K562 (cell line): ENCODE results near the gene MYBPC3. TPM values are rescaled to one million over a fixed set of nuclear protein-coding genes. Genes with fewer than 3 reads are reported as not detected.

ENCODE experiments used
- BRCA1 ChIP-seq, 2 experiments: fragments of 450-650 bp in 1 of 2; sonication (generic) in 1 of 2; formaldehyde crosslinking in 1 of 2; IDR thresholded peaks; 2 replicates each; pipeline versions ENCODE4 v1.5.0 to v1.6.1; 2017 to 2020; ENCODE audit warnings: mild to moderate bottlenecking in 1 of 2, missing genetic modification reagents in 1 of 2
- FOXA1 ChIP-seq: fragments of 450-650 bp; IDR thresholded peaks from 2 replicates; pipeline ENCODE4 v1.6.1; 2016; ENCODE audit warnings: mild to moderate bottlenecking, borderline replicate concordance
- NFIX ChIP-seq: fragments of 250-450 bp; sonication (Bioruptor Pico); IDR thresholded peaks from 2 replicates; pipeline ENCODE4 v1.4.0; 2020; ENCODE audit warnings: low read depth, mild to moderate bottlenecking, moderate library complexity
- RAD21 ChIP-seq, 2 experiments: fragments of 250-450 bp in 1 of 2; fragments of 450-650 bp in 1 of 2; sonication (Bioruptor Pico) in 1 of 2; formaldehyde crosslinking in 1 of 2; IDR thresholded peaks in 1 of 2; conservative IDR thresholded peaks in 1 of 2; 2 replicates each; pipeline versions ENCODE4 v1.4.0 to v1.8.0; 2020 to 2022; ENCODE audit warnings: mild to moderate bottlenecking in 2 of 2, moderate library complexity in 1 of 2
- RNF2 ChIP-seq: sonication (generic); IDR thresholded peaks from 2 replicates; pipeline ENCODE4 v1.6.1; 2016
- SMARCE1 ChIP-seq: fragments of 450-650 bp; IDR thresholded peaks from 2 replicates; pipeline ENCODE4 v1.7.1; 2016; ENCODE audit warnings: mild to moderate bottlenecking
- SRF ChIP-seq, 2 experiments: fragments of 250-450, 450-650 bp in 1 of 2; sonication (Bioruptor Pico) in 1 of 2; sonication (generic) in 1 of 2; formaldehyde crosslinking; IDR thresholded peaks; 2 replicates each; pipeline versions ENCODE4 v1.5.0 to v1.5.1; 2020 to 2022; ENCODE audit warnings: mild to moderate bottlenecking in 1 of 2, missing genetic modification reagents in 1 of 2
- TFAM ChIP-seq: fragments of 250-450 bp; sonication (Bioruptor Pico); conservative IDR thresholded peaks from 2 replicates; pipeline ENCODE4 v1.5.0; 2021; ENCODE audit warnings: mild to moderate bottlenecking, moderate library complexity
- ZNF165 ChIP-seq: fragments of 250-450 bp; sonication (Bioruptor Pico); IDR thresholded peaks from 2 replicates; pipeline ENCODE4 v1.4.0; 2020; ENCODE audit warnings: borderline replicate concordance
- ZNF224 ChIP-seq: sonication (generic); formaldehyde crosslinking; IDR thresholded peaks from 2 replicates; pipeline ENCODE4 v1.8.0; 2022; ENCODE audit warnings: mild to moderate bottlenecking, missing genetic modification reagents
- ZNF232 ChIP-seq: sonication (generic); formaldehyde crosslinking; IDR thresholded peaks from 2 replicates; pipeline ENCODE4 v1.8.0; 2022; ENCODE audit warnings: mild to moderate bottlenecking, missing genetic modification reagents
- ZNF699 ChIP-seq: fragments of 250-450 bp; sonication (Bioruptor Pico); IDR thresholded peaks from 2 replicates; pipeline ENCODE4 v1.8.0; 2021; ENCODE audit warnings: mild to moderate bottlenecking, moderate library complexity; ENCODE audit not compliant: insufficient replicate concordance
- polyA plus RNA-seq, 8 experiments: library from polyadenylated mRNA; depleted of rRNA in 4 of 8; stranded (reverse) in 5 of 8; unstranded in 3 of 8; fragments of >200 nt; fragmentation: Nextera tagmentation in 2 of 8; fragmentation: Illumina TruSeq in 1 of 8; extraction: Ambion mirVana in 2 of 8; extraction: Trizol in 1 of 8; gene quantifications; 2 replicates each; pipeline versions ENCODE4 v1.2.1 to v1.2.3, GENCODE V29; 2011 to 2014; ENCODE audit warnings: inconsistent platforms in 1 of 8, missing spikeins in 1 of 8
- total RNA-seq, 7 experiments: library from RNA; depleted of rRNA in 6 of 7; stranded (reverse); fragments of >200 nt in 6 of 7; fragmentation: Illumina TruSeq in 2 of 7; extraction: Trizol in 2 of 7; gene quantifications; 2 replicates each; pipeline versions ENCODE4 v1.2.1 to v1.2.3, GENCODE V29; 2011 to 2021; ENCODE audit warnings: low replicate concordance in 1 of 7
- TF ChIP-seq, protein P1 (sequence below): fragments of 450-650 bp; IDR thresholded peaks from 2 replicates; pipeline ENCODE4 v1.7.1; 2018; ENCODE audit warnings: mild to moderate bottlenecking, low read depth; ENCODE audit not compliant: partially characterized antibody
- TF ChIP-seq, protein P2 (sequence below): sonication (generic); formaldehyde crosslinking; IDR thresholded peaks from 2 replicates; pipeline ENCODE4 v1.8.0; 2022; ENCODE audit warnings: mild to moderate bottlenecking, missing genetic modification reagents
- TF ChIP-seq, protein P3 (sequence below), 2 experiments: fragments of 450-650 bp; conservative IDR thresholded peaks; 2 replicates each; pipeline ENCODE4 v1.6.1; 2017; ENCODE audit warnings: mild to moderate bottlenecking in 2 of 2, moderate library complexity in 2 of 2
- TF ChIP-seq, protein P4 (sequence below): IDR thresholded peaks from 2 replicates; pipeline ENCODE4 v1.6.1; 2011; ENCODE audit warnings: borderline replicate concordance, low read depth, mild to moderate bottlenecking, moderate library complexity, low read length; ENCODE audit not compliant: insufficient read depth, poor library complexity, severe bottlenecking

MYBPC3 gene
- total and polyA plus RNA-seq, 9 of the 15 experiments (the other 6 are each of a cell fraction or from before 2014, with no cell fraction given) = 0.01 TPM; not detected in 8

DNA sequence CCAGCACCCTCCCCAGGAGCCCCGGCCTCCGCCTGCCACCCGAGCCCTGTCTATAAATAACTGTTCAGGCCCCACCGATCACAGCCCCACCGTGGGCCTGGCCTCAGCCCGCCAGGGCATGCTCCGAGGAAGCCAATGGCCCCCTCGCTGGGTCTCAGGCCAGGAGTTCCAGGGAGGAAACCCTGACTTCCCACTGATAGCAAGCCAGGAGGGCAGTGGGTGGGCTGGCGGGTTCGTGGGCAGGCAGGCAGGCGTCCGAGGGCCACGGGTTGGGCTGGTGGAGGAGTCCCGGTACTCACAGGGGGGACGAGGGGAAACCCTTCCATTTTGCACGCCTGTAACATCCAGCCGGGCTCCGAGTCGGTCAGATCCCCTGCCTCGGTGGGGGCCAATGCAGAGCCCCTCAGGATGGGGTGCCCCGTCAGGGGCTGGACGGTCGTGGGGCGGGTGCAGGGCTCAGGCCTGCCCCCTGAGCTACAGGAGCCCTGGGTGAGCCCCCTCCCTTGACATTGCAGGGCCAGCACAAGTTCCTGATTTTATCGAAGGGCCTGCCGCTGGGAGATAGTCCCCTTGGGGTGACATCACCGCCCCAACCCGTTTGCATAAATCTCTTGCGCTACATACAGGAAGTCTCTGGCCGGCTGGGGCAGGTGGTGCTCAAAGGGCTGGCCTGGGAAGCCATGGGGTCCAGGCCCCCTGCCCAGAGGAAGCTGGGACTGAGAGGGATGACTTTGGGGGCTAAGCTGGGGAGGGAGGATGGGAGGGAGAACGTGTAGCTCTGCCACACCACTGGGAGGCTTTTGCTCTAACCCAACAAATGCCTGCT lies 25.7 kb upstream of the MYBPC3 start, which contains the start of gene SPI1 (continued):
- TF ChIP-seq, protein P1, sequence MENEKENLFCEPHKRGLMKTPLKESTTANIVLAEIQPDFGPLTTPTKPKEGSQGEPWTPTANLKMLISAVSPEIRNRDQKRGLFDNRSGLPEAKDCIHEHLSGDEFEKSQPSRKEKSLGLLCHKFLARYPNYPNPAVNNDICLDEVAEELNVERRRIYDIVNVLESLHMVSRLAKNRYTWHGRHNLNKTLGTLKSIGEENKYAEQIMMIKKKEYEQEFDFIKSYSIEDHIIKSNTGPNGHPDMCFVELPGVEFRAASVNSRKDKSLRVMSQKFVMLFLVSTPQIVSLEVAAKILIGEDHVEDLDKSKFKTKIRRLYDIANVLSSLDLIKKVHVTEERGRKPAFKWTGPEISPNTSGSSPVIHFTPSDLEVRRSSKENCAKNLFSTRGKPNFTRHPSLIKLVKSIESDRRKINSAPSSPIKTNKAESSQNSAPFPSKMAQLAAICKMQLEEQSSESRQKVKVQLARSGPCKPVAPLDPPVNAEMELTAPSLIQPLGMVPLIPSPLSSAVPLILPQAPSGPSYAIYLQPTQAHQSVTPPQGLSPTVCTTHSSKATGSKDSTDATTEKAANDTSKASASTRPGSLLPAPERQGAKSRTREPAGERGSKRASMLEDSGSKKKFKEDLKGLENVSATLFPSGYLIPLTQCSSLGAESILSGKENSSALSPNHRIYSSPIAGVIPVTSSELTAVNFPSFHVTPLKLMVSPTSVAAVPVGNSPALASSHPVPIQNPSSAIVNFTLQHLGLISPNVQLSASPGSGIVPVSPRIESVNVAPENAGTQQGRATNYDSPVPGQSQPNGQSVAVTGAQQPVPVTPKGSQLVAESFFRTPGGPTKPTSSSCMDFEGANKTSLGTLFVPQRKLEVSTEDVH = peak; percentile 26
- TF ChIP-seq FOXA1 (no peak), ZNF232 (CRISPR knock-in tag) (no peak; the same call in 1 of the 2 replicates), ZNF224 (no peak), ZNF165 (CRISPR knock-in tag) (no peak), RNF2 (peak; percentile 86), BRCA1 (IDR thresholded peaks at IDR 0.05) (no peak), BRCA1 (CRISPR knock-in tag; IDR thresholded peaks at IDR 0.05) (no peak), ZNF699 (CRISPR knock-in tag) (no peak), NFIX (CRISPR knock-in tag) (no peak), TFAM (CRISPR knock-in tag) (no peak), RAD21 (CRISPR knock-in tag; conservative IDR thresholded peaks at IDR 0.05 in 1 of 2, IDR thresholded peaks at IDR 0.05 in 1 of 2) (0 out of 4 replicates have a peak, but pooled peaks of 1 of the 2 experiments have one; percentile 14), SMARCE1 (peak; percentile 96), SRF (CRISPR knock-in tag; IDR thresholded peaks at IDR 0.05) (peak in 1 of 2 experiments; percentile 46; a peak in 1 of 4 replicates)
- TF ChIP-seq, protein P2, sequence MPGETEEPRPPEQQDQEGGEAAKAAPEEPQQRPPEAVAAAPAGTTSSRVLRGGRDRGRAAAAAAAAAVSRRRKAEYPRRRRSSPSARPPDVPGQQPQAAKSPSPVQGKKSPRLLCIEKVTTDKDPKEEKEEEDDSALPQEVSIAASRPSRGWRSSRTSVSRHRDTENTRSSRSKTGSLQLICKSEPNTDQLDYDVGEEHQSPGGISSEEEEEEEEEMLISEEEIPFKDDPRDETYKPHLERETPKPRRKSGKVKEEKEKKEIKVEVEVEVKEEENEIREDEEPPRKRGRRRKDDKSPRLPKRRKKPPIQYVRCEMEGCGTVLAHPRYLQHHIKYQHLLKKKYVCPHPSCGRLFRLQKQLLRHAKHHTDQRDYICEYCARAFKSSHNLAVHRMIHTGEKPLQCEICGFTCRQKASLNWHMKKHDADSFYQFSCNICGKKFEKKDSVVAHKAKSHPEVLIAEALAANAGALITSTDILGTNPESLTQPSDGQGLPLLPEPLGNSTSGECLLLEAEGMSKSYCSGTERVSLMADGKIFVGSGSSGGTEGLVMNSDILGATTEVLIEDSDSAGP (CRISPR knock-in tag) = no peak
- TF ChIP-seq, protein P3, sequence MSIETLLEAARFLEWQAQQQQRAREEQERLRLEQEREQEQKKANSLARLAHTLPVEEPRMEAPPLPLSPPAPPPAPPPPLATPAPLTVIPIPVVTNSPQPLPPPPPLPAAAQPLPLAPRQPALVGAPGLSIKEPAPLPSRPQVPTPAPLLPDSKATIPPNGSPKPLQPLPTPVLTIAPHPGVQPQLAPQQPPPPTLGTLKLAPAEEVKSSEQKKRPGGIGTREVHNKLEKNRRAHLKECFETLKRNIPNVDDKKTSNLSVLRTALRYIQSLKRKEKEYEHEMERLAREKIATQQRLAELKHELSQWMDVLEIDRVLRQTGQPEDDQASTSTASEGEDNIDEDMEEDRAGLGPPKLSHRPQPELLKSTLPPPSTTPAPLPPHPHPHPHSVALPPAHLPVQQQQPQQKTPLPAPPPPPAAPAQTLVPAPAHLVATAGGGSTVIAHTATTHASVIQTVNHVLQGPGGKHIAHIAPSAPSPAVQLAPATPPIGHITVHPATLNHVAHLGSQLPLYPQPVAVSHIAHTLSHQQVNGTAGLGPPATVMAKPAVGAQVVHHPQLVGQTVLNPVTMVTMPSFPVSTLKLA (conservative IDR thresholded peaks at IDR 0.05) = peak; percentile 15 to 62; a peak in 2 of 4 replicates
- TF ChIP-seq, protein P4, sequence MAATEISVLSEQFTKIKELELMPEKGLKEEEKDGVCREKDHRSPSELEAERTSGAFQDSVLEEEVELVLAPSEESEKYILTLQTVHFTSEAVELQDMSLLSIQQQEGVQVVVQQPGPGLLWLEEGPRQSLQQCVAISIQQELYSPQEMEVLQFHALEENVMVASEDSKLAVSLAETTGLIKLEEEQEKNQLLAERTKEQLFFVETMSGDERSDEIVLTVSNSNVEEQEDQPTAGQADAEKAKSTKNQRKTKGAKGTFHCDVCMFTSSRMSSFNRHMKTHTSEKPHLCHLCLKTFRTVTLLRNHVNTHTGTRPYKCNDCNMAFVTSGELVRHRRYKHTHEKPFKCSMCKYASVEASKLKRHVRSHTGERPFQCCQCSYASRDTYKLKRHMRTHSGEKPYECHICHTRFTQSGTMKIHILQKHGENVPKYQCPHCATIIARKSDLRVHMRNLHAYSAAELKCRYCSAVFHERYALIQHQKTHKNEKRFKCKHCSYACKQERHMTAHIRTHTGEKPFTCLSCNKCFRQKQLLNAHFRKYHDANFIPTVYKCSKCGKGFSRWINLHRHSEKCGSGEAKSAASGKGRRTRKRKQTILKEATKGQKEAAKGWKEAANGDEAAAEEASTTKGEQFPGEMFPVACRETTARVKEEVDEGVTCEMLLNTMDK = no peak
